Measurements from ENCODE around the gene CAMSAP1.

GRCh38 chr9:135826188-135826545 is 81.2 kb downstream of the CAMSAP1 start:
- no peak for TF ChIP-seq EZH2 (IDR thresholded peaks at IDR 0.05; ENCODE audit: borderline replicate concordance, low read depth, low read length, severe bottlenecking)
- TF ChIP-seq, protein P1, sequence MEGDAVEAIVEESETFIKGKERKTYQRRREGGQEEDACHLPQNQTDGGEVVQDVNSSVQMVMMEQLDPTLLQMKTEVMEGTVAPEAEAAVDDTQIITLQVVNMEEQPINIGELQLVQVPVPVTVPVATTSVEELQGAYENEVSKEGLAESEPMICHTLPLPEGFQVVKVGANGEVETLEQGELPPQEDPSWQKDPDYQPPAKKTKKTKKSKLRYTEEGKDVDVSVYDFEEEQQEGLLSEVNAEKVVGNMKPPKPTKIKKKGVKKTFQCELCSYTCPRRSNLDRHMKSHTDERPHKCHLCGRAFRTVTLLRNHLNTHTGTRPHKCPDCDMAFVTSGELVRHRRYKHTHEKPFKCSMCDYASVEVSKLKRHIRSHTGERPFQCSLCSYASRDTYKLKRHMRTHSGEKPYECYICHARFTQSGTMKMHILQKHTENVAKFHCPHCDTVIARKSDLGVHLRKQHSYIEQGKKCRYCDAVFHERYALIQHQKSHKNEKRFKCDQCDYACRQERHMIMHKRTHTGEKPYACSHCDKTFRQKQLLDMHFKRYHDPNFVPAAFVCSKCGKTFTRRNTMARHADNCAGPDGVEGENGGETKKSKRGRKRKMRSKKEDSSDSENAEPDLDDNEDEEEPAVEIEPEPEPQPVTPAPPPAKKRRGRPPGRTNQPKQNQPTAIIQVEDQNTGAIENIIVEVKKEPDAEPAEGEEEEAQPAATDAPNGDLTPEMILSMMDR (IDR thresholded peaks at IDR 0.05; ENCODE audit: borderline replicate concordance, extremely low read depth, low read length, poor library complexity, severe bottlenecking): no peak
